Cardiac muscle cell (in vitro differentiated cells and primary cell): ENCODE measurements around the gene PTDSS2. TPM values are rescaled to one million over a fixed set of nuclear protein-coding genes. Genes with fewer than 3 reads are reported as not detected.

Experiments
- DNase-seq, 2 donors: peaks; one replicate each; pipeline versions ENCODE4 v3.0.0 to v3.0.0-alpha.2; 2010 to 2017; ENCODE audit warnings: low read depth in 1 of 2, low spot score in 1 of 2
- H3K27ac ChIP-seq: fragments of 200-600 bp; sonication (generic); 2 replicates; pipeline ENCODE4 v1.5.1; 2016
- H3K27me3 ChIP-seq: fragments of 200-600 bp; sonication (generic); 2 replicates; pipeline ENCODE4 v1.6.0; 2016; ENCODE audit warnings: control low read depth
- H3K36me3 ChIP-seq: fragments of 200-600 bp; sonication (generic); 2 replicates; pipeline ENCODE4 v1.5.1; 2016; ENCODE audit warnings: control low read depth
- H3K4me1 ChIP-seq: fragments of 200-600 bp; sonication (generic); 2 replicates; pipeline ENCODE4 v1.8.1; 2017; ENCODE audit warnings: low read depth, mild to moderate bottlenecking, mixed run types
- H3K4me3 ChIP-seq: fragments of 200-600 bp; sonication (generic); 2 replicates; pipeline ENCODE4 v1.5.1; 2016; ENCODE audit warnings: mild to moderate bottlenecking
- H3K9me3 ChIP-seq: fragments of 200-600 bp; sonication (generic); 2 replicates; pipeline ENCODE4 v1.5.1; 2017; ENCODE audit warnings: low read depth, mild to moderate bottlenecking, control low read depth
- polyA plus RNA-seq: library from polyadenylated mRNA; unstranded; fragments of >200 nt; fragmentation: Nextera tagmentation; extraction: Ambion mirVana; gene quantifications from 2 replicates; pipeline ENCODE4 v1.2.1, GENCODE V29; 2016
- total RNA-seq: library from RNA; depleted of rRNA; stranded (reverse); fragments of >200 nt; gene quantifications from 2 replicates; pipeline ENCODE4 v1.2.3, GENCODE V29; 2016
- TF ChIP-seq, protein P1 (sequence below): IDR thresholded peaks from 2 replicates; pipeline ENCODE4 v1.5.1; 2012; ENCODE audit warnings: low read depth, mild to moderate bottlenecking, low read length

Gene PTDSS2
- total and polyA plus RNA-seq, 2 experiments from 2014 or later = 69.6 to 202 TPM

DNA sequence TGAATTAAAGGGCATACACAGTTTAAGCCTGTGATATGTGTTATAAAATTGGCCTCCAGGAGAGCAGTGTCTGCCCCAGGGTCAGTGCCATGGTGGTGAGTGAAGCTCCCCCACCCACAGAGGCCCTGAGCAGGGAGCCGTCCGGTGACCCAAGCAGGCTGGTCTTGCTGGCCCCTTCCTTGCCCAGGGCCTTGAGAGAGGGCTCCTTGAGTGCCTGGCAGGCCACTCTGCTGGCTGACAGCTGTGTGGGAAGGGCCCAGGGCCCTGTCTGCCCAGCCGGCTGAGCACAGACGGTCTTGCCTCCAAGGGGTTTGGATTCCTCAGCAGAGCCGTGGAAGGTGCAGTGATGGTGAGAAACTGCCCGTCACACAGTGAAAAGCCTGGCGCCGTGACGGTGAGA lies 25.9 kb downstream of the PTDSS2 start:
- Histone ChIP-seq H3K4me3 (no peak overlapping the region), H3K4me1 (no peaks in the 10 kb centered on the region), H3K36me3 (no peaks in the 10 kb centered on the region), H3K9me3 (no peaks in the 10 kb centered on the region), H3K27ac (no peak overlapping the region), H3K27me3 (no peaks in the 10 kb centered on the region)
- no peak for DNase-seq
- TF ChIP-seq, protein P1, sequence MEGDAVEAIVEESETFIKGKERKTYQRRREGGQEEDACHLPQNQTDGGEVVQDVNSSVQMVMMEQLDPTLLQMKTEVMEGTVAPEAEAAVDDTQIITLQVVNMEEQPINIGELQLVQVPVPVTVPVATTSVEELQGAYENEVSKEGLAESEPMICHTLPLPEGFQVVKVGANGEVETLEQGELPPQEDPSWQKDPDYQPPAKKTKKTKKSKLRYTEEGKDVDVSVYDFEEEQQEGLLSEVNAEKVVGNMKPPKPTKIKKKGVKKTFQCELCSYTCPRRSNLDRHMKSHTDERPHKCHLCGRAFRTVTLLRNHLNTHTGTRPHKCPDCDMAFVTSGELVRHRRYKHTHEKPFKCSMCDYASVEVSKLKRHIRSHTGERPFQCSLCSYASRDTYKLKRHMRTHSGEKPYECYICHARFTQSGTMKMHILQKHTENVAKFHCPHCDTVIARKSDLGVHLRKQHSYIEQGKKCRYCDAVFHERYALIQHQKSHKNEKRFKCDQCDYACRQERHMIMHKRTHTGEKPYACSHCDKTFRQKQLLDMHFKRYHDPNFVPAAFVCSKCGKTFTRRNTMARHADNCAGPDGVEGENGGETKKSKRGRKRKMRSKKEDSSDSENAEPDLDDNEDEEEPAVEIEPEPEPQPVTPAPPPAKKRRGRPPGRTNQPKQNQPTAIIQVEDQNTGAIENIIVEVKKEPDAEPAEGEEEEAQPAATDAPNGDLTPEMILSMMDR = no peak

DNA sequence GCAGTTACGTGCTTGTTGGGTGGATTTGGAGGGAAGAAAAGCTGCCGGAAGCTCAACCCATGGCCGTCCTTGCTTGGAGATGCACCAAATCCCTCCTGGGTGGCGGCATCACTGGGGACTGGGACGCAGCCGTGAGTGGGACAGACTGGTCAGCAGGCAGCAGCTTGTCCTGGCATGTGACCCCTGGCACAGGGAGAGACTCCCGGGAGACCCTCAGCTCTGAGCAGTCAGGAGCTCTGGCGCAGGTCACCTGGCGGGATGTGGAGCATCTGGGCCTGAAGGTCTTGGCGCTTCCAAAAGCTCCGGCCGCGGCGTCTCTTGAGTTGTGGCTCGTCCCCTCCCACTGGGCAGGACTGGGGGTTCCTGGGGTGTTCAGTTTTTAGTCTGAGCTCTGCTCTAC lies 26.3 kb downstream of the PTDSS2 start:
- H3K4me3 ChIP-seq = no peak overlapping the region
- H3K27ac ChIP-seq = no peak overlapping the region
- H3K4me1 ChIP-seq = no peaks in the 10 kb centered on the region
- DNase-seq = no peak
- TF ChIP-seq, protein P1 = no peak
- no peaks in the 10 kb centered on the region for H3K36me3 ChIP-seq
- H3K9me3 ChIP-seq = no peaks in the 10 kb centered on the region
- no peaks in the 10 kb centered on the region for H3K27me3 ChIP-seq

GRCh38 chr11:477052-477715 lies 27.1 kb downstream of the PTDSS2 start:
- Histone ChIP-seq H3K36me3 (no peaks in the 10 kb centered on the region), H3K9me3 (no peaks in the 10 kb centered on the region), H3K27me3 (no peaks in the 10 kb centered on the region), H3K4me3 (no peak overlapping the region), H3K27ac (no peak overlapping the region), H3K4me1 (no peaks in the 10 kb centered on the region)
- TF ChIP-seq, protein P1 = no peak
- DNase-seq = no peak

DNA sequence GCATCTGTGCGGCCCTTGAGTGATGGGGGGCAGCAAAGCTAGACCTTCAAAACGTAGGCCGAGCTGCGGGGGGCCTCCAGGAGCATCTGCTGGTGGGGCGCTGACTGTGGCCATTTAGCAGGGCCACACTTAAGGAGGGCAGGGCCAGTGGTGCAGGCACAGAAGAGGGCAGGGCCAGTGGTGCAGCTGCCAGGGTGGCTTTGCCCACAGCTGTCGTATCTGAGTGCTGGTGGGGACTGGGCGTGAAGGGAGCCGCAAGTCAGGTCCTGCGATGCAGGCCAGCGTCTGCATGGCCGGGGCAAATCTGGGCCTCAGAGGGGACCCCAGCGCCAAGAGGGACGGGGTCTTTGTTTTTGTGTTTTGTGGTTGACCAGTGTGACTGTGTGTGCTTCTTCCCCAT lies 29.2 kb downstream of the PTDSS2 start:
- H3K27ac ChIP-seq = no peak overlapping the region
- TF ChIP-seq, protein P1 = no peak
- DNase-seq = no peak

DNA sequence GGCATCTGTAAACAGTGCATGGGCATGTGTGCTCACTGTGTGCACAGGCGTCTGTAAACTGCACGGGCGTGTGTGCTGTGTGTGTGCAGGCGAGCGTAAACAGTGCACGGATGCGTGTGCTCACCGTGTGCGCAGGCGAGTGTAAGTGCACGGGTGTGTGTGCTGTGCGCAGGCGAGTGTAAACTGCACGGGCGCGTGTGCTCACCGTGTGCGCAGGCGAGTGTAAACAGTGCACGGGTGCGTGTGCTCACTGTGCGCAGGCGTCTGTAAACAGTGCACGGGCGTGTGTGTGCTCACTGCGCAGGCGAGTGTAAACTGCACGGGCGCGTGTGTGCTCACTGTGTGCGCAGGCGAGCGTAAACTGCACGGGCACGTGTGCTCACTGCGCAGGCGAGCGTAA lies 34.5 kb downstream of the PTDSS2 start:
- Histone ChIP-seq H3K9me3 (no peaks in the 10 kb centered on the region), H3K4me1 (no peaks in the 10 kb centered on the region), H3K4me3 (no peak overlapping the region), H3K27ac (no peak overlapping the region), H3K36me3 (no peaks in the 10 kb centered on the region), H3K27me3 (no peaks in the 10 kb centered on the region)
- TF ChIP-seq, protein P1 = no peak
- no peak for DNase-seq

More for the DNA sequence above, 29.2 kb downstream of the PTDSS2 start:
- Histone ChIP-seq H3K36me3 (no peaks in the 10 kb centered on the region), H3K27me3 (no peaks in the 10 kb centered on the region), H3K4me3 (no peak overlapping the region), H3K9me3 (no peaks in the 10 kb centered on the region), H3K4me1 (no peaks in the 10 kb centered on the region)
